ENCODE results near the gene CCDC181. TPM values are rescaled to one million over a fixed set of nuclear protein-coding genes. Genes with fewer than 3 reads are reported as not detected.
"Not testable (repeated sequence)": the region's sequence is repeated elsewhere in the genome, so short reads cannot be mapped to it uniquely, and the experiment has no call there.

The CCDC181 gene
- total and polyA plus RNA-seq, 4 donors, result 0.02 to 0.08 TPM; not detected in 2

GRCh38 chr1:169414952-169415351 is 12.3 kb downstream of the CCDC181 start:
- DNase-seq (ENCODE audit: low spot score), result no peak
- H3K36me3 ChIP-seq (ENCODE audit: control insufficient read depth in 4 of 4, insufficient read depth in 3 of 4, low read depth in 1 of 4, low read length in 3 of 4), result no peaks in the 10 kb centered on the region
- H3K4me3 ChIP-seq (ENCODE audit: low read depth in 1 of 3, low read length in 3 of 3), result no peak overlapping the region
- WGBS, result 96% methylated on average over 2 of the region's 2 CpGs
- no peaks in the 10 kb centered on the region for H3K4me1 ChIP-seq (ENCODE audit: control insufficient read depth in 4 of 4, insufficient read depth in 4 of 4, low read length in 3 of 4)
- no peak overlapping the region for H3K27ac ChIP-seq (ENCODE audit: low read depth in 1 of 2, low read length in 2 of 2)
- no peak overlapping the region for H3K9ac ChIP-seq (ENCODE audit: low read depth in 1 of 2, low read length in 2 of 2)
- no peaks in the 10 kb centered on the region for H3K27me3 ChIP-seq (ENCODE audit: control insufficient read depth in 4 of 4, insufficient read depth in 4 of 4, low read length in 3 of 4)
- H3K9me3 ChIP-seq (ENCODE audit: control insufficient read depth in 4 of 4, low read length in 3 of 4), result peaks cover 0 to 3% (median under 1%) of the 10 kb centered on the region in 4 donors
- no peak for TF ChIP-seq REST (IDR thresholded peaks at IDR 0.05)
- TF ChIP-seq HNF4A (conservative IDR thresholded peaks at IDR 0.05), result no peak
- no peak for TF ChIP-seq SP1 (IDR thresholded peaks at IDR 0.05)
- no peak for TF ChIP-seq HNF4G (IDR thresholded peaks at IDR 0.05)
- no peak for TF ChIP-seq ATF3 (IDR thresholded peaks at IDR 0.05)
- TF ChIP-seq YY1 (IDR thresholded peaks at IDR 0.05), result no peak
- TF ChIP-seq NR2F2 (IDR thresholded peaks at IDR 0.05), result no peak
- TF ChIP-seq MAX (IDR thresholded peaks at IDR 0.05), result no peak

- H3K27me3 ChIP-seq (ENCODE audit: control insufficient read depth in 4 of 4, insufficient read depth in 4 of 4, low read length in 3 of 4); H3K4me1 ChIP-seq (ENCODE audit: control insufficient read depth in 4 of 4, insufficient read depth in 4 of 4, low read length in 3 of 4); H3K27ac ChIP-seq (ENCODE audit: low read depth in 1 of 2, low read length in 2 of 2); H3K9ac ChIP-seq (ENCODE audit: low read depth in 1 of 2, low read length in 2 of 2); DNase-seq (ENCODE audit: low spot score); H3K36me3 ChIP-seq (ENCODE audit: control insufficient read depth in 4 of 4, insufficient read depth in 3 of 4, low read depth in 1 of 4, low read length in 3 of 4); H3K4me3 ChIP-seq (ENCODE audit: low read depth in 1 of 3, low read length in 3 of 3): not testable (repeated sequence)
- peaks cover 0 to 14% (median 8%) of the 10 kb centered on the region in 4 donors for H3K9me3 ChIP-seq (ENCODE audit: control insufficient read depth in 4 of 4, low read length in 3 of 4)
- WGBS, result 92% methylated on average over 5 of the region's 5 CpGs
Measured at GRCh38 chr1:169408340-169408739, 18.9 kb downstream of the CCDC181 start.

- H3K27ac ChIP-seq (ENCODE audit: low read depth in 1 of 2, low read length in 2 of 2); H3K27me3 ChIP-seq (ENCODE audit: control insufficient read depth in 4 of 4, insufficient read depth in 4 of 4, low read length in 3 of 4); H3K4me1 ChIP-seq (ENCODE audit: control insufficient read depth in 4 of 4, insufficient read depth in 4 of 4, low read length in 3 of 4); H3K9ac ChIP-seq (ENCODE audit: low read depth in 1 of 2, low read length in 2 of 2); H3K9me3 ChIP-seq (ENCODE audit: control insufficient read depth in 4 of 4, low read length in 3 of 4); H3K36me3 ChIP-seq (ENCODE audit: control insufficient read depth in 4 of 4, insufficient read depth in 3 of 4, low read depth in 1 of 4, low read length in 3 of 4); H3K4me3 ChIP-seq (ENCODE audit: low read depth in 1 of 3, low read length in 3 of 3); DNase-seq (ENCODE audit: low spot score): not testable (repeated sequence)
- 100% methylated on average over 1 of the region's 1 CpG for WGBS
Measured at GRCh38 chr1:169402578-169402977, 24.7 kb downstream of the CCDC181 start.

GRCh38 chr1:169395955-169396354 is 31.3 kb downstream of the CCDC181 start:
- no peaks in the 10 kb centered on the region for H3K27me3 ChIP-seq (ENCODE audit: control insufficient read depth in 4 of 4, insufficient read depth in 4 of 4, low read length in 3 of 4)
- no peak for DNase-seq (ENCODE audit: low spot score)
- H3K36me3 ChIP-seq (ENCODE audit: control insufficient read depth in 4 of 4, insufficient read depth in 3 of 4, low read depth in 1 of 4, low read length in 3 of 4), result peaks cover 2 to 31% (median 11%) of the 10 kb centered on the region in 4 donors
- no peak overlapping the region for H3K9ac ChIP-seq (ENCODE audit: low read depth in 1 of 2, low read length in 2 of 2)
- peaks cover 0 to under 1% (median 0%) of the 10 kb centered on the region in 4 donors for H3K9me3 ChIP-seq (ENCODE audit: control insufficient read depth in 4 of 4, low read length in 3 of 4)
- H3K27ac ChIP-seq (ENCODE audit: low read depth in 1 of 2, low read length in 2 of 2), result no peak overlapping the region
- 98% methylated on average over 3 of the region's 3 CpGs for WGBS
- no peaks in the 10 kb centered on the region for H3K4me1 ChIP-seq (ENCODE audit: control insufficient read depth in 4 of 4, insufficient read depth in 4 of 4, low read length in 3 of 4)
- H3K4me3 ChIP-seq (ENCODE audit: low read depth in 1 of 3, low read length in 3 of 3), result no peak overlapping the region
- TF ChIP-seq RXRA (IDR thresholded peaks at IDR 0.05) (no peak), EGR1 (IDR thresholded peaks at IDR 0.05; ENCODE audit: low read depth in 2 of 2) (no peak), SP1 (IDR thresholded peaks at IDR 0.05) (no peak), HNF4G (IDR thresholded peaks at IDR 0.05) (no peak), CTCF (IDR thresholded peaks at IDR 0.05; ENCODE audit: low read depth, low read length, missing input control) (no peak), FOXA2 (IDR thresholded peaks at IDR 0.05) (no peak), NR2F2 (IDR thresholded peaks at IDR 0.05) (no peak), GABPA (IDR thresholded peaks at IDR 0.05 in 1 of 2, conservative IDR thresholded peaks at IDR 0.05 in 1 of 2) (no peak), RAD21 (IDR thresholded peaks at IDR 0.05) (no peak), YY1 (IDR thresholded peaks at IDR 0.05) (no peak), REST (IDR thresholded peaks at IDR 0.05) (no peak)

All from liver (tissue), 9 donors.